22Rv1 (cell line): ENCODE data around the gene FLNB.

ENCODE experiments used
- CTCF ChIP-seq: fragments of 450-650 bp; IDR thresholded peaks from 2 replicates; pipeline ENCODE4 v1.5.1; 2017; ENCODE audit warnings: mild to moderate bottlenecking
- ZFX ChIP-seq: fragments of 450-650 bp; IDR thresholded peaks from 2 replicates; pipeline ENCODE4 v1.6.1; 2017; ENCODE audit warnings: antibody characterized with exemption, borderline replicate concordance

- no peak for TF ChIP-seq CTCF
- no peak for TF ChIP-seq ZFX
Measured at GRCh38 chr3:57982561-57983243, 25.5 kb upstream of the FLNB start.
